ENCODE data around the gene TMEM41B. TPM values are rescaled to one million over a fixed set of nuclear protein-coding genes. Genes with fewer than 3 reads are reported as not detected.

The TMEM41B gene
- total and polyA plus RNA-seq, 4 donors = 11.8 to 52.0 (median 23.3) TPM

DNA sequence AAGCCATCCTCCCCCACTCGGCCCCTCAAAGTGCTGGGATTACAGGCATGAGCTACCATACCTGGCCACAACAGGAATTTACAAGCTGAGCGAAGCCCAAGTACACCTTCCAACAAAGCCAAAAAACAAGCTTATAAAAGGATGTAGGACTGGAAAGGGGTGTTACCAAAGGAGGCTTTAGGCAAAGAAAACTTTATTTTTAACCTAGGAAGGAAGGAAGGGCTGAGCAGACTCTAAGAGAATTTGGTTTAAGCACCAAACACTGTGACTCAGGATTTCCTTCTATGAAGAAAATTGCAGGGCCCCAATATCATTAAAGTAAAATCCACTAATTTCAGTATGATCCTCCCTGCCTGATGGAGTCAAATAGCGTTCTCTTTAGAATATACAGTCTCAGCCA lies 61.3 kb downstream of the TMEM41B start:
- 73% methylated on average over 3 of the region's 3 CpGs for WGBS
- no peak overlapping the region for H3K4me3 ChIP-seq (ENCODE audit: low read depth in 1 of 3, low read length in 3 of 3)
- H3K9me3 ChIP-seq (ENCODE audit: control insufficient read depth in 4 of 4, low read length in 3 of 4) = no peaks in the 10 kb centered on the region
- no peaks in the 10 kb centered on the region for H3K27me3 ChIP-seq (ENCODE audit: control insufficient read depth in 4 of 4, insufficient read depth in 4 of 4, low read length in 3 of 4)
- H3K36me3 ChIP-seq (ENCODE audit: control insufficient read depth in 4 of 4, insufficient read depth in 3 of 4, low read depth in 1 of 4, low read length in 3 of 4) = peaks cover 0 to 2% (median 0%) of the 10 kb centered on the region in 4 donors
- peaks cover 0 to 8% (median 0%) of the 10 kb centered on the region in 4 donors for H3K4me1 ChIP-seq (ENCODE audit: control insufficient read depth in 4 of 4, insufficient read depth in 4 of 4, low read length in 3 of 4)
- H3K27ac ChIP-seq (ENCODE audit: low read depth in 1 of 2, low read length in 2 of 2) = peak overlapping the region in 1 of 2 donors; percentile 5
- no peak for DNase-seq (ENCODE audit: low spot score)
- TF ChIP-seq, protein P1, sequence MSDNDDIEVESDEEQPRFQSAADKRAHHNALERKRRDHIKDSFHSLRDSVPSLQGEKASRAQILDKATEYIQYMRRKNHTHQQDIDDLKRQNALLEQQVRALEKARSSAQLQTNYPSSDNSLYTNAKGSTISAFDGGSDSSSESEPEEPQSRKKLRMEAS (IDR thresholded peaks at IDR 0.05) = no peak
- TF ChIP-seq HNF4G (IDR thresholded peaks at IDR 0.05) = no peak
- TF ChIP-seq NR2F2 (IDR thresholded peaks at IDR 0.05) = no peak
- TF ChIP-seq RAD21 (IDR thresholded peaks at IDR 0.05) = no peak
- no peak for TF ChIP-seq FOXA2 (IDR thresholded peaks at IDR 0.05)
- TF ChIP-seq, protein P2, sequence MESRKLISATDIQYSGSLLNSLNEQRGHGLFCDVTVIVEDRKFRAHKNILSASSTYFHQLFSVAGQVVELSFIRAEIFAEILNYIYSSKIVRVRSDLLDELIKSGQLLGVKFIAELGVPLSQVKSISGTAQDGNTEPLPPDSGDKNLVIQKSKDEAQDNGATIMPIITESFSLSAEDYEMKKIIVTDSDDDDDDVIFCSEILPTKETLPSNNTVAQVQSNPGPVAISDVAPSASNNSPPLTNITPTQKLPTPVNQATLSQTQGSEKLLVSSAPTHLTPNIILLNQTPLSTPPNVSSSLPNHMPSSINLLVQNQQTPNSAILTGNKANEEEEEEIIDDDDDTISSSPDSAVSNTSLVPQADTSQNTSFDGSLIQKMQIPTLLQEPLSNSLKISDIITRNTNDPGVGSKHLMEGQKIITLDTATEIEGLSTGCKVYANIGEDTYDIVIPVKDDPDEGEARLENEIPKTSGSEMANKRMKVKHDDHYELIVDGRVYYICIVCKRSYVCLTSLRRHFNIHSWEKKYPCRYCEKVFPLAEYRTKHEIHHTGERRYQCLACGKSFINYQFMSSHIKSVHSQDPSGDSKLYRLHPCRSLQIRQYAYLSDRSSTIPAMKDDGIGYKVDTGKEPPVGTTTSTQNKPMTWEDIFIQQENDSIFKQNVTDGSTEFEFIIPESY (IDR thresholded peaks at IDR 0.05) = no peak
- no peak for TF ChIP-seq HNF4A (conservative IDR thresholded peaks at IDR 0.05)
- no peak for TF ChIP-seq SP1 (IDR thresholded peaks at IDR 0.05)
- no peak overlapping the region for H3K9ac ChIP-seq (ENCODE audit: low read depth in 1 of 2, low read length in 2 of 2)

DNA sequence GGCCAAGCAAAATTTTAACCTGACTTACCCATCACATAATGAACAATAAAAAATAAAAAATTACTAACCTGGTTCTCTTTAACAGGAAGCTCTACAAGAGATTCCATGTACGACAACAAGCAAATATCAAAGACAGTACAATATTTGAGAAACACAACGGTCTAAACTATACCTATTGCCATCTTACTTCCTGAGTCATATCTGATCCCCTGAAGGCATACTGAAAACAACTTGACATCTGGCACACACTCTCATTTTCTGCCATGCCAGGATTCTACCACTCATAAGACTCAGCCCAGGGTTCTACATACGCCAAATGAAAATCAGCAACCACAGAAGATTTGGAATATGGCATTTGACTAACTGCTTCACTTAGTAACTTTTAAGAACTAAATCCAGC lies 63.1 kb downstream of the TMEM41B start:
- H3K9ac ChIP-seq (ENCODE audit: low read depth in 1 of 2, low read length in 2 of 2) = no peak overlapping the region
- no peak overlapping the region for H3K4me3 ChIP-seq (ENCODE audit: low read depth in 1 of 3, low read length in 3 of 3)
- no peak overlapping the region for H3K27ac ChIP-seq (ENCODE audit: low read depth in 1 of 2, low read length in 2 of 2)
- TF ChIP-seq SP1 (IDR thresholded peaks at IDR 0.05) (no peak), GABPA (IDR thresholded peaks at IDR 0.05 in 1 of 2, conservative IDR thresholded peaks at IDR 0.05 in 1 of 2) (no peak), HNF4G (IDR thresholded peaks at IDR 0.05) (no peak), FOXA1 (IDR thresholded peaks at IDR 0.05) (no peak), HNF4A (conservative IDR thresholded peaks at IDR 0.05) (no peak), RXRA (IDR thresholded peaks at IDR 0.05) (no peak)
- no peaks in the 10 kb centered on the region for H3K9me3 ChIP-seq (ENCODE audit: control insufficient read depth in 4 of 4, low read length in 3 of 4)
- peaks cover 0 to 2% (median 0%) of the 10 kb centered on the region in 4 donors for H3K36me3 ChIP-seq (ENCODE audit: control insufficient read depth in 4 of 4, insufficient read depth in 3 of 4, low read depth in 1 of 4, low read length in 3 of 4)
- DNase-seq (ENCODE audit: low spot score) = no peak
- WGBS = 92% methylated on average over 3 of the region's 3 CpGs
- no peaks in the 10 kb centered on the region for H3K27me3 ChIP-seq (ENCODE audit: control insufficient read depth in 4 of 4, insufficient read depth in 4 of 4, low read length in 3 of 4)
- peaks cover 0 to 8% (median 0%) of the 10 kb centered on the region in 4 donors for H3K4me1 ChIP-seq (ENCODE audit: control insufficient read depth in 4 of 4, insufficient read depth in 4 of 4, low read length in 3 of 4)

DNA sequence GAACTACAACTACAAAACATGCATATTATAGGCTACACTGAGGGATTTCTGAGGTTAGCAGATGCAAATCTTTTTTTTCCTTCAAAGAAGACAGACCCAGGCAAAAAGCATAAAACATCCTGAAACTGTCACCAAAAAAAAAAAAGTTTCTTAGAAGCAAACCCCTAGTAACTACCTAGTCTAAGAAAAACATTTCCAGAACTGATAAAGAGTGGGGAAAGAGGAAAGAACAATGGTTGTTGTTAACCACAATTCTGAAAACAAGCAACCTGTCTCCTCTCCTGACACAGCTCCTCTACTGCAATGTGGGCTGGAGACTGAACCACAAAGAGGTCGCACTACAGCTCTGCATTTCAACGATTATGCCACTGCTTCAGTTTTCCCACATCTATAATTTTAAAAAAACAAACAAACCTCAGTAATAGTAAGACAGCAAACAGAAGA lies 64.2 kb downstream of the TMEM41B start:
- TF ChIP-seq FOXA1 (IDR thresholded peaks at IDR 0.05) (no peak), HNF4A (conservative IDR thresholded peaks at IDR 0.05) (no peak), EGR1 (IDR thresholded peaks at IDR 0.05; ENCODE audit: low read depth in 2 of 2) (no peak), RAD21 (IDR thresholded peaks at IDR 0.05) (no peak)
- TF ChIP-seq, protein P3, sequence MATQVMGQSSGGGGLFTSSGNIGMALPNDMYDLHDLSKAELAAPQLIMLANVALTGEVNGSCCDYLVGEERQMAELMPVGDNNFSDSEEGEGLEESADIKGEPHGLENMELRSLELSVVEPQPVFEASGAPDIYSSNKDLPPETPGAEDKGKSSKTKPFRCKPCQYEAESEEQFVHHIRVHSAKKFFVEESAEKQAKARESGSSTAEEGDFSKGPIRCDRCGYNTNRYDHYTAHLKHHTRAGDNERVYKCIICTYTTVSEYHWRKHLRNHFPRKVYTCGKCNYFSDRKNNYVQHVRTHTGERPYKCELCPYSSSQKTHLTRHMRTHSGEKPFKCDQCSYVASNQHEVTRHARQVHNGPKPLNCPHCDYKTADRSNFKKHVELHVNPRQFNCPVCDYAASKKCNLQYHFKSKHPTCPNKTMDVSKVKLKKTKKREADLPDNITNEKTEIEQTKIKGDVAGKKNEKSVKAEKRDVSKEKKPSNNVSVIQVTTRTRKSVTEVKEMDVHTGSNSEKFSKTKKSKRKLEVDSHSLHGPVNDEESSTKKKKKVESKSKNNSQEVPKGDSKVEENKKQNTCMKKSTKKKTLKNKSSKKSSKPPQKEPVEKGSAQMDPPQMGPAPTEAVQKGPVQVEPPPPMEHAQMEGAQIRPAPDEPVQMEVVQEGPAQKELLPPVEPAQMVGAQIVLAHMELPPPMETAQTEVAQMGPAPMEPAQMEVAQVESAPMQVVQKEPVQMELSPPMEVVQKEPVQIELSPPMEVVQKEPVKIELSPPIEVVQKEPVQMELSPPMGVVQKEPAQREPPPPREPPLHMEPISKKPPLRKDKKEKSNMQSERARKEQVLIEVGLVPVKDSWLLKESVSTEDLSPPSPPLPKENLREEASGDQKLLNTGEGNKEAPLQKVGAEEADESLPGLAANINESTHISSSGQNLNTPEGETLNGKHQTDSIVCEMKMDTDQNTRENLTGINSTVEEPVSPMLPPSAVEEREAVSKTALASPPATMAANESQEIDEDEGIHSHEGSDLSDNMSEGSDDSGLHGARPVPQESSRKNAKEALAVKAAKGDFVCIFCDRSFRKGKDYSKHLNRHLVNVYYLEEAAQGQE (IDR thresholded peaks at IDR 0.05) = no peak

More for the DNA sequence above, 64.2 kb downstream of the TMEM41B start:
- 50% methylated on average over 2 of the region's 2 CpGs for WGBS
- H3K9me3 ChIP-seq (ENCODE audit: control insufficient read depth in 4 of 4, low read length in 3 of 4) = no peaks in the 10 kb centered on the region
- peaks cover 0 to under 1% (median 0%) of the 10 kb centered on the region in 4 donors for H3K36me3 ChIP-seq (ENCODE audit: control insufficient read depth in 4 of 4, insufficient read depth in 3 of 4, low read depth in 1 of 4, low read length in 3 of 4)
- peaks cover 0 to 8% (median 0%) of the 10 kb centered on the region in 4 donors for H3K4me1 ChIP-seq (ENCODE audit: control insufficient read depth in 4 of 4, insufficient read depth in 4 of 4, low read length in 3 of 4)
- DNase-seq (ENCODE audit: low spot score) = no peak
- no peak overlapping the region for H3K9ac ChIP-seq (ENCODE audit: low read depth in 1 of 2, low read length in 2 of 2)
- H3K27me3 ChIP-seq (ENCODE audit: control insufficient read depth in 4 of 4, insufficient read depth in 4 of 4, low read length in 3 of 4) = no peaks in the 10 kb centered on the region
- no peak overlapping the region for H3K4me3 ChIP-seq (ENCODE audit: low read depth in 1 of 3, low read length in 3 of 3)
- H3K27ac ChIP-seq (ENCODE audit: low read depth in 1 of 2, low read length in 2 of 2) = no peak overlapping the region

Data from liver (tissue), 9 donors.